Hindlimb muscle (tissue), 1 donor: ENCODE results near the gene C3orf38. TPM values are rescaled to one million over a fixed set of nuclear protein-coding genes. Genes with fewer than 3 reads are reported as not detected.
"Not testable (repeated sequence)": the region's sequence is repeated elsewhere in the genome, so short reads cannot be mapped to it uniquely, and the experiment has no call there.

ENCODE experiments used
- DNase-seq: peaks from one replicate; pipeline ENCODE4 v3.0.0-alpha.2; 2013
- polyA plus RNA-seq: library from polyadenylated mRNA; unstranded; fragments of 120-200 nt; gene quantifications from one replicate; pipeline ENCODE4 v1.2.1, GENCODE V29; 2013; ENCODE audit not compliant: insufficient read length

Gene C3orf38
- 14.0 TPM for polyA plus RNA-seq

DNA sequence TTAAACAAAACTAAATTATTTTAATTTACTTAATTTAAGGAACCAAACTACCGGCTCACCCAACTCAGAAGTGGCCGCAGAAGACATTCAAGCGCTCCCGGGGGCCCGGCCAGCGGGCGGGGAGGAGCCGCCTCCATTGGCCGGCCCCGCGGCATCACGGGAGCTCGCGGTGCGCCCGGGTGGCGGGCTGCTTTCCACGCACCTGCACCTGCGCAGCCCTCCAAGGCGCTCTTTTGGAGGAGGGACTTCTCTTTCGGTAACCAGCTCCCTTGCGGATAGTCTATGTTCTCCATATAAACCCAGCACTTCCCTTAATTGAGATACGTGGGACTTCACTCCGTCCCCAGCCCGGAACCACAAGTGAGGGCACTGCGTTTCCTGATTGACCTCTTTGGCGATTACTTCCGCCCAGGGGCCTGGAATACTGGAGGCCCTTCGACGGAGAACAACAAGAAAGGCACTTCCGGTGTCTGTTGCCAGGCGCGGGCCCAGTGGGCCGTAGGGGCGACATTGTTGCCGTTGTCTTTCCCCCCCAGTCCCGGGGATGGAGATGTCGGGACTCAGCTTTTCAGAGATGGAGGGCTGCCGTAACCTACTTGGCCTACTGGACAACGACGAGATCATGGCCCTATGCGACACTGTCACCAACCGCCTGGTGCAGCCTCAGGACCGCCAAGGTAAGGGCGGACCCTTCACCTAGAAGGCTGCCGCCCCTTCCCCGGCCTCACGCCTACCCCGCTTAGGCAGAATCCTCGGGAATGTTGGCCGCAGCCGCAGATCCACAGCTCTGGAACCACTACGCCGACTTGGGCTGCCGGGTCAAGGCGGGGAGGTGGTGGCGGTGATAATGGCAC is at the start of gene C3orf38:
C3orf38 (plus strand) TSS at position 451 of the 854 bp plus-strand sequence; CDS start at position 545, 94 bp downstream.
- peak; percentile 91 for DNase-seq

GRCh38 chr3:88101142-88101541 is 48.6 kb upstream of the C3orf38 start:
- no peak for DNase-seq

- DNase-seq: no peak
Observed at GRCh38 chr3:88105325-88105724, 44.4 kb upstream of the C3orf38 start.

GRCh38 chr3:88112289-88112688 is 37.5 kb upstream of the C3orf38 start:
- no peak for DNase-seq

GRCh38 chr3:88113311-88114162 is 36.2 kb upstream of the C3orf38 start:
- DNase-seq: peak; percentile 54

GRCh38 chr3:88114878-88115549 is 34.7 kb upstream of the C3orf38 start:
- DNase-seq: no peak

DNA sequence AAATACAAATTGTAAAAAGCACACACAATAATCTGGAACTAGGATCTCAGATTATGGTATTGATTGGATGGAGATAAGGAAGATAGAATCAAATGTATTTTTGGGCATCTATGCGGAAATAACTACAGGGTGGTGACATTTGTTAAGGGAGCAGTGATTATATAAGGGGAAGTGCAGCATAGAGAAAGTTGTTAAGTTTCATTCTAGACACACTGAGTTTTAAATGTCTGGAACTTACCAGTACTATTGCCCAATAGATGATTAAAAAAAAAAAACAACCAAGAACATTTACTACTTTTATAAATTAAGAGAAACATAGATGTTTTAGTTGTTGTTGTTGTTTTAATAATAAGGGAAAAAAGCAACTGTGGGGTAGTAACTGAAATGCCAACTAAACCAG is 32.1 kb upstream of the C3orf38 start:
- DNase-seq: no peak

DNA sequence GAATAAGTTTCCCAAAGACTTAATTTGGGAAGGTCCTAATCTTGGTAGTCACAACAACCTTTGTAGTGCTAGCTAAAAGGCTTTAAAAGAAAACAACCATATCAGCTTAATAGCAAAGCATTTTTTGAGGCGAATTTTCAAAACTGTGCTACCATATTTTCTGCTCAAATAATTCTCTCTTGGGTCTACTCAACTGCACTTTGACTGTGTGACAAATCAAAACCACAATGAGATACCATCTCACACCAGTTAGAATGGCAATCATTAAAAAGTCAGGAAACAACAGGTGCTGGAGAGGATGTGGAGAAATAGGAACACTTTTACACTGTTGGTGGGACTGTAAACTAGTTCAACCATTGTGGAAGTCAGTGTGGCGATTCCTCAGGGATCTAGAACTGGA is 31.2 kb upstream of the C3orf38 start:
- DNase-seq: not testable (repeated sequence)

DNA sequence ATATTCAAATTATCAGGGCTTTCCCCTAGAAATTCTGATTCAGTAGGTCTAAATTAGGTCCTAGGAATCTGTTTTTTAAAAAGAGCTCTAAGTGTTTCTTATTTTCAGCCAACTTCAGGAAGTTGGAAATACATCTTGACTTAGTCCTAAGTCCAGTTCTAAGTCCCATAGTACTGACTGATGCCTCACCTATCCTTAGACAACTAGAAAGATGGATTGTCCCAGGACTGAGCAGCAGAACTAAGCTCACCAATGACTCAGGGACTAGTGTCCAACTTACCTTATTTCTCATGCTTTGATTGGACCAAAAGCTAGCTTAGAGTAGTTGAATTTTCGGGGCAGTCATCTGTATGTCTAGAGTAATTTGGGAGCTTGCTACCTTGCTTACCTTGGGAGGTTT is 26.2 kb upstream of the C3orf38 start:
- DNase-seq: no peak

DNA sequence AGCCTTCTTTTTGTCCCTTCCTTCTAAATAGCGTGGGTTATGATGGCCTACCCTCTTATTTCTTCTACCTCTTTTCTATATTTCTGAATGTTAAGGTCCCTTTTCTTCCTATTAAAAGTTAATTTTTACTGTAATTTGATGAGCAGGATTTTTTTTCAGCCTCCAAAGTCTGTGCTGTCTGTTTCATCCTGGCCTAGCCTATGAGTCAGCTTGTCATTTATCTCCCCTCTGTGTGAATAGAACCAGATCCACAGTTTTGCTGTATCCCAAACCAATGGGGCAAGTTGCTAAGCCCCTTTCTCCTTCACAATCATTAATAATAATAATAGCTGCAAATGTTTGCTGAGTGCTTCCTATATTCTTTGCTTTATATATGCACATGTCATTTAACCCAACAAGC is 18.1 kb upstream of the C3orf38 start:
- no peak for DNase-seq

GRCh38 chr3:88132894-88133293 is 16.9 kb upstream of the C3orf38 start:
- DNase-seq: no peak

DNA sequence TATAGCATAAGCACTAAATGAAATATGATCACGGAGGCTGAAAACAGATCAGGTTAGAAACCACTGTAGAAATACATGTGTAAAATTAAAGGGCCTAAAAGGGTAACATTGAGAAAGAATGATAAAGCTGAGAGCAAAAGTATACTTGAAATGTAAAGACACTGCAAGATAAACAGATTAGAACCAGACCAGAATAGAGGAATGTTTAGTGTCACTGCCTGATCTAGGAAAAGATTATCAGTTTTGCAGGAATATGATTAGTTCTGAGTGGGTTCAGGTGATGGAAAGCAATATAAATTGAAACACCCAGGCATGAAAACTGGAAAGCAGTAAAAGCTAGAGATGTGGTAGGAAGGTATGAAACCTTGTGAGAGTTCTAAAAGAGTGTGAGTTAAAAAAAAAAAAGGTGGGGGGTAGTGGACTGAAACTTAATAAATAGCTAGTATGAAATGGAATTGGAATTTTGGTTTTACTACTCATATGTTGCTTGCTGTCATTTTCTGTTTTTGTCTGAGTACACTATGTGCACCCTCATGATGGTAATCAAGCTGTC is 16.0 kb upstream of the C3orf38 start:
- no peak for DNase-seq

GRCh38 chr3:88137836-88138235 is 11.9 kb upstream of the C3orf38 start:
- DNase-seq: no peak

GRCh38 chr3:88141458-88142083 is 8.2 kb upstream of the C3orf38 start:
- no peak for DNase-seq

DNA sequence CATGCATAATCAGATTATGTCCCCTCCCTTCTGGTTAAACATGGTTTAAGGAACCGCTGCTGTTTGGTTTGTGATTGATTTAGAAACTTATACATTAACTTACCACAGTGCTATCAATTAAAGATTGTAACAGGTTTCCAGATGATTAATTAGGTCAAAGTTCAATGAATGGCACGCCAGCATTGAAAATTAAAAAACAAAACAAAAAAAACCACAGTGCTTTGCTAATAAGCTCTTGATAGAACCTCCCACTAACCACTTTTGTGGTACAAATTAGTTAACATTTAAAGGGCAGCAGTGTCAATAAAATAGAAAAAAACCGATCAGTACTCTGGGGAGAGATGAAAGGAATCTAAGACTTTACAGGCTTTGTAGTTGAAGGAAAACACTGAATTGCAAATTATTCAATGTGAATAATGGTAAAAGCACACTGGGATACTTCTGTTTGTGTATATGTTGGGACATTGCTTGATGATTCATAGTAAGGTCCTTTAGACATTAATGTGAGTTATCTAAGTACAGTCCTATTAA is 7.6 kb upstream of the C3orf38 start:
- no peak for DNase-seq

DNA sequence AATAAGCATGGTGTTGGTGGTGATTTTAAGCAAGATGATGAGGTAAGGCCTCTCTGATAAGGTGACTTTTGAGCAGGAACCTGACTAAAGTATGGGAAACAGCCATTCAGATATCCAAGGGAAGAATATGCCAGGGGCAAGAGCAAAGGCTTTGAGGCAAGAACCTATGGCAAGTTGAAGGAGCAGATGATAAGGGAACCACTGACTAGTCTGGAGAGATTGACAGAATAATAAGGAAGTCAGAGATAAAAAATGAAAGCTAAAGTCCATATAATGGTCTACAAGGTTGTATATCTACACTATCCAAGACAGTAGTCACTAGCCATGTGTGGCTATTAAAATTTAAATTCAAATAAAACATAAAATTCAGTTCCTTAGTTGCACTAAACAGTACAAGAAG is 2.5 kb upstream of the C3orf38 start:
- DNase-seq: no peak

DNA sequence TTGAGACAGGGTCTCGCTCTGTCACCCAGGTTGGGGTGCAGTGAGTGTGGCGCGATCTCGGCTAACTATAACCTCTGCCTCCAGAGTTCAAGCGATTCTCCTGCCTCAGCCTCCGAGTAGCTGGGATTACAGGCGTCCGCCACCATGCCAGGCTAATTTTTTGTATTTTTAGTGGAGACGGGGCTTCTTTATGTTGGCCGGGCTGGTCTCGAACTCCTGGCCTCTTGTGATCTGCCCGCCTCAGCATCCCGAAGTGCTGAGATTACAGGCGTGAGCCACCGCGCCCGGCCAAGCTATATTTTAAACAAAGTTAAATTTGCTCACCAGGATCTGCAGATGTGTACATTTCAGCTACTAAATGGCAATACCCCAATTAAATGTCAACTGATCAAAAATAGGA is 1.1 kb upstream of the C3orf38 start:
- DNase-seq: no peak

DNA sequence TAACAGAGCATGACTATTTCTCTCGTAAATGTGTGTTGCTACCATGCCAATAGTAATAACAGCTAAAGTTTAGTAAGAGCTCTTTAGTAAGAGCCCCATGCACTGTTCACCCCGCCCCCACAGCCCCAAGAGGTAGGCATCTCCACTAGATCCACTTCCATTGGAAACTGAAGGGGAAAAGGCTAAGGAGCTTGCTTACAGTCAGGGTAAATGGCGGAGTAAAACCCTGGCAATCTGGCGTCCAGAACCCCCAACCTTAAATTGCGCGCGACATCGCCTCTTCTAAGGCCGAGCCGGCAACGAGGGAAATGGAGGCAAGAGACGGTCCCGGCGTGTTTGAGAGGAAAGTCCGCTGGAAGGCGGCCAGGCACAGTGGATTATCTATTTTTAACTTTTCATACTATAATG is 654 bp upstream of the C3orf38 start:
- DNase-seq: no peak

GRCh38 chr3:88150371-88150770 is 612 bp downstream of the C3orf38 start:
- peak; percentile 29 for DNase-seq

DNA sequence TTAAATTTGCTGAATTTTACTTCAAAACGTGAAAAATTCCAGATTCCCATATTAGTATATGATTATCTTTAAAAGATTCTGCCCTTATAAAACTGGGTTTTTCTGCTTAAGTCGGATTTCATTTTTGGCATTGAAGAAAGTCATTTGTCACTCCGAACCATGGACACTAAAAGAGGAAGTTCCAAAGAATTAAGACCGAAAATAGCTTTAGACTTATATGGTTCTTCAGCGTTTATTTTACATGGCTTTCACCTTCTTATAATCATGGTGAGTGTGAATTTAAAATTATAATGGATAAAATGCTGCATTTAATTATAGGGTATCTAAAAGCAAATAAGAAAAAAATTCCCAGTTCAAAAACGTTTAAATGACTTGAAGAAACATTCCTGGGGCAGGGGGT is 1.0 kb downstream of the C3orf38 start:
- DNase-seq: no peak

DNA sequence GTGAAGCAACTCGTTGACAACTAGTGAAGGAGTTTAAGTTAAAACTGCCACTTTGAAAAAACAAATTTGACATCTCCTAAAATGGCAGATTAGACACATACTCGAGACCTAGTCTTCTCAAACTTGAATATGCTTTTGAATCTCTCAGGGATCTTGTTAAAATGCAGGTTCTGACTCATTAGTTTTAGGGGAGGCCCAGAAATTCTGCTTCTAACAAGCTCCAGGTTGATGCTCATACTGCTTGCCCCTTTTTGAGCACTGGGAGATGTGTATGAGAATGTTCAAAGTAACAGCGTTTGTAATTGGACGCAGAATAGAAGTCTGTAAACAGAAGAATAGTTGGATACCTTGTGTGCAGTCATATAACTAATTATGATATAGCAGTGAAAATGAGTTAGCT is 1.6 kb downstream of the C3orf38 start:
- no peak for DNase-seq

DNA sequence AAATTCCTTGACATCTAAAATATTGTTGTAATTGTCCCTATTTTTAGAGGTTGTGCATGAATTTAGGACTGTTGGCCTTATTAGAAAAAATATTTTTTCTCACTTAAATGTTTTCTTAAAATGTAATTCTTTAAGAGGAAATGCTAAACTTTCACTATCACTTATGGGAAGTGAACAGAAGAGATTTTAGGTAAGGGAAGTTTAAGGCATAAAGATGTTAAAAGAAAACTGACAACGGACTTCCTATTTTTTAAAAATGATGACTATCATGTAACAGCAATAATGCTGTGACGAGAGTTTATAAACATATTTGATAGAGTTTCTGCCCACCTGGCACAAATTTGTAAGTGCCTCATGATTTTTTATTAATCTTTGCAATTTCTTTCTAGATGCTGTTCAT is 3.1 kb downstream of the C3orf38 start:
- DNase-seq: no peak
